Body of pancreas (tissue), 4 donors: ENCODE results near the gene CAPSL. TPM values are rescaled to one million over a fixed set of nuclear protein-coding genes. Genes with fewer than 3 reads are reported as not detected.
"Not testable (repeated sequence)": the region's sequence is repeated elsewhere in the genome, so short reads cannot be mapped to it uniquely, and the experiment has no call there.

ENCODE experiments used
- ATAC-seq: fragments of 150-250 bp; one replicate; pipeline ENCODE4 v1.9.1; 2016
- DNase-seq, 4 donors: peaks; one replicate each; pipeline ENCODE4 v3.0.0-alpha.2; 2019
- H3K27ac ChIP-seq, 4 donors: fragments of 200-600 bp; sonication (generic); 1 replicate in 3 of 4; 2 replicates in 1 of 4; pipeline versions ENCODE4 v1.5.1 to v1.6.1; 2016 to 2019; ENCODE audit warnings: mild to moderate bottlenecking in 1 of 4, mixed read lengths in 1 of 4, moderate library complexity in 1 of 4
- H3K27me3 ChIP-seq, 2 donors: fragments of 200-600 bp; sonication (generic); one replicate each; pipeline ENCODE4 v1.6.0; 2016; ENCODE audit warnings: mild to moderate bottlenecking in 1 of 2
- H3K36me3 ChIP-seq, 2 donors: fragments of 200-600 bp; sonication (generic); replicated peaks in 1 of 2; 2 replicates each; pipeline ENCODE4 v1.5.1; 2016; ENCODE audit warnings: low read depth in 2 of 2; ENCODE audit not compliant: insufficient read depth in 1 of 2
- H3K4me1 ChIP-seq: fragments of 200-600 bp; sonication (generic); one replicate; pipeline ENCODE4 v1.6.0; 2016
- H3K4me3 ChIP-seq, 2 donors: fragments of 200-600 bp; sonication (generic); 1 replicate in 1 of 2; 2 replicates in 1 of 2; pipeline ENCODE4 v1.5.1; 2016 to 2019
- H3K9me3 ChIP-seq, 3 donors: fragments of 200-600 bp; sonication (generic); 1 replicate in 2 of 3; 2 replicates in 1 of 3; pipeline ENCODE4 v1.5.1; 2016
- POLR2A ChIP-seq, 3 donors: fragments of 450-650 bp; IDR thresholded peaks; one replicate each; pipeline ENCODE4 v1.6.1; 2016; ENCODE audit warnings: antibody characterized with exemption in 3 of 3, mild to moderate bottlenecking in 2 of 3
- WGBS, 2 donors: methylation state at CpG; one replicate each; pipeline ENCODE4 v1.1.5; 2017; 5-methylcytosine and 5-hydroxymethylcytosine counted together
- intact Hi-C: fragments of 100-400 bp; cut with DNase I; formaldehyde crosslinking; loops from one replicate; pipeline ENCODE4 v1.15.1; 2023
- total RNA-seq, 2 donors: library from RNA; depleted of rRNA; stranded (reverse); fragments of >200 nt; gene quantifications; one replicate each; pipeline ENCODE4 v1.1.0, GENCODE V29; 2016
- TF ChIP-seq, protein P1 (sequence below), 7 experiments: fragments of 450-650 bp in 4 of 7; fragments of 200-600 bp in 3 of 7; sonication (generic) in 3 of 7; IDR thresholded peaks; one replicate each; pipeline ENCODE4 v1.5.1; 2016 to 2019; ENCODE audit warnings: antibody characterized with exemption in 7 of 7

The CAPSL gene
- total RNA-seq = not detected

GRCh38 chr5:35938568-35939227, at the start of gene CAPSL:
Gene CAPSL (minus strand): TSS chr5:35938622. CDS start chr5:35921120, 17,502 bp downstream.
- Histone ChIP-seq H3K27ac (no peak within 1 kb of the TSS), H3K9me3 (no peaks in the 10 kb centered on the region), H3K4me1 (no peaks in the 10 kb centered on the region), H3K36me3 (no peaks in the 10 kb centered on the region), H3K27me3 (no peaks in the 10 kb centered on the region), H3K4me3 (no peak within 1 kb of the TSS)
- WGBS, 2 donors = 8 to 9% methylated on average over 2 of the region's 2 CpGs
- intact Hi-C loops = no loop called here
- TF ChIP-seq, protein P1, sequence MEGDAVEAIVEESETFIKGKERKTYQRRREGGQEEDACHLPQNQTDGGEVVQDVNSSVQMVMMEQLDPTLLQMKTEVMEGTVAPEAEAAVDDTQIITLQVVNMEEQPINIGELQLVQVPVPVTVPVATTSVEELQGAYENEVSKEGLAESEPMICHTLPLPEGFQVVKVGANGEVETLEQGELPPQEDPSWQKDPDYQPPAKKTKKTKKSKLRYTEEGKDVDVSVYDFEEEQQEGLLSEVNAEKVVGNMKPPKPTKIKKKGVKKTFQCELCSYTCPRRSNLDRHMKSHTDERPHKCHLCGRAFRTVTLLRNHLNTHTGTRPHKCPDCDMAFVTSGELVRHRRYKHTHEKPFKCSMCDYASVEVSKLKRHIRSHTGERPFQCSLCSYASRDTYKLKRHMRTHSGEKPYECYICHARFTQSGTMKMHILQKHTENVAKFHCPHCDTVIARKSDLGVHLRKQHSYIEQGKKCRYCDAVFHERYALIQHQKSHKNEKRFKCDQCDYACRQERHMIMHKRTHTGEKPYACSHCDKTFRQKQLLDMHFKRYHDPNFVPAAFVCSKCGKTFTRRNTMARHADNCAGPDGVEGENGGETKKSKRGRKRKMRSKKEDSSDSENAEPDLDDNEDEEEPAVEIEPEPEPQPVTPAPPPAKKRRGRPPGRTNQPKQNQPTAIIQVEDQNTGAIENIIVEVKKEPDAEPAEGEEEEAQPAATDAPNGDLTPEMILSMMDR (IDR thresholded peaks at IDR 0.05) = no peak
- TF ChIP-seq POLR2A (IDR thresholded peaks at IDR 0.05) = no peak
- DNase-seq (peak; percentile 88 to 95 (median 88)), ATAC-seq (peak; percentile 100)

DNA sequence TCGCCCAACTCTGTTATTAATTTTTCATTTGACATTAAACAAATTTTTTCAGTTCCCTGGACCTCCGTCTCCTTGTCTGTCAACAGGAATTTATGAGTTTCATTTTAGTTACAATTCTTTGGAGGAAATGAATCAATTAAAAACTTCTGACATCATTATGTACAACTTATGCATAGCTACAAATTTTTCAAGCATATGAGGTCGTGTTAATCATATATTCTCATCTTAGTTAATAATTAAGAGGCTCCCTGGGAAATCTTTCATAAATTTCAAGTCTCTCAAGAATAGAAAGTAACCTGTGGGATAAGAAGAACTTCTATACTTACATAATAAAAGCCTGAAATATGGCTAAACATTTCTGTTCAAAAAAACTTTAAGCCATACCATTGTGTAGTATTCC, 49.4 kb upstream of the CAPSL start:
- ATAC-seq (no peak), DNase-seq (no peak)
- Histone ChIP-seq H3K36me3 (no peaks in the 10 kb centered on the region), H3K4me3 (no peak overlapping the region), H3K4me1 (no peaks in the 10 kb centered on the region), H3K27ac (no peak overlapping the region), H3K27me3 (no peaks in the 10 kb centered on the region), H3K9me3 (no peaks in the 10 kb centered on the region)
- WGBS, 2 donors = 31 to 36% methylated on average over 3 of the region's 3 CpGs
- no peak for TF ChIP-seq POLR2A (IDR thresholded peaks at IDR 0.05)
- TF ChIP-seq, protein P1 (IDR thresholded peaks at IDR 0.05) = no peak
- intact Hi-C loops = no loop called here

DNA sequence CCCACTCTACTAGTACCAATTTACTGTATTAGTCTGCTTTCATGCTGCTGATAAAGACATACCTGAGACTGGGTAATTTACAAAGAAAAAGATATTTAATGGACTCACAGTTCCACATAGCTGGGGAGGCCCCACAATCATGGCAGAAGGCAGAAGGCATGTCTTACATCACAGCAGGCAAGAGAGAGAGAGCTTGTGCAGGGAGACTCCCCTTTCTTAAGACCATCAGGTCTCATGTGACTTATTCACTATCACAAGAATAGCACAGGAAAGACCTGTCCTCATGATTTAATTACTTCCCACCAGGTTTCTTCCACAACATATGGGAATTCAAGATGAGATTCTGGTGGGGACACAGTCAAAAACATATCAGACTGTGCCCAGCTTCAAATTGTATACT, 41.3 kb upstream of the CAPSL start:
- no peak for DNase-seq
- TF ChIP-seq POLR2A (IDR thresholded peaks at IDR 0.05) = no peak
- TF ChIP-seq, protein P1 (IDR thresholded peaks at IDR 0.05) = no peak
- ATAC-seq = no peak
- Histone ChIP-seq H3K27ac (no peak overlapping the region), H3K4me1 (no peaks in the 10 kb centered on the region), H3K4me3 (no peak overlapping the region), H3K27me3 (no peaks in the 10 kb centered on the region), H3K36me3 (no peaks in the 10 kb centered on the region), H3K9me3 (no peaks in the 10 kb centered on the region)
- intact Hi-C loops = no loop called here

DNA sequence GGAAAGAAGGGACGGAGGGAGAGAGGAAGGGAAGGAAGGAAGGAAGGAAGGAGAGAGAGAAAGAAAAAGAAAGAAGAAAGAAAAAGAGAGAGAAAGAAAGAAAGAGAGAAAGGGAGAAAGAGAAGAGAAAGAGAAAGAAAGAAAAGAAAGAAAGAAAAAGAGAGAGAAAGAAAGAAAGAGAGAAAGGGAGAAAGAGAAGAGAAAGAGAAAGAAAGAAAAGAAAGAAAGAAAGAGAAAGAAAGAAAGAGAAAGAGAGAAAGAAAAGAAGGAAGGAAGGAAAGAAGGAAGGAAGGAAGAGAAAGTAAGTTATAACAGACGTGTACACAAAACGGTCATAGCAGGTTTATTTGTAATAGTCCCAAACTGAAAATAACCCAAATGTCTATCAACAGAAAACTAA, 38.4 kb upstream of the CAPSL start:
- 45 to 57% methylated on average over 3 of the region's 3 CpGs for WGBS, 2 donors

DNA sequence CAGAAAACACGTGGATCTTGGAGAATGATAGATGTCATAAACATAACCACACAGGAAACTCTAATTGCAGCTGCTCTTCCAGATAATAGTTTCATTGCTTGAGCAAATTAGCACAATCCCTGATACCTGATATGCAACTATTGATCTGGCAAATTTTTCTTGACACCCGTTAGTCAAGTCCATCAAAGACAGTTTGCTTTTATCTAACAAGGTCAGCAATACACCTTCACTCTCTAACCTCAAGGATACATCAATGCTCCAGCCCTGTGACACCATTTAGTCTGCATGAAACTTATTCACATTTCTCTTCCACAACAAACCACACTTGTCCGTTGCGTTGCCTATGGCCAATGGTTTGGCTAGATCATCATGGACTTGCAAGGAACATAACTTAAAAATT, 36.1 kb upstream of the CAPSL start:
- ATAC-seq = no peak
- H3K27me3 ChIP-seq = no peaks in the 10 kb centered on the region
- H3K9me3 ChIP-seq = no peaks in the 10 kb centered on the region
- intact Hi-C loops = no loop called here
- no peaks in the 10 kb centered on the region for H3K36me3 ChIP-seq
- 54 to 57% methylated on average over 4 of the region's 4 CpGs for WGBS, 2 donors
- no peak overlapping the region for H3K27ac ChIP-seq
- DNase-seq = no peak
- H3K4me1 ChIP-seq = no peaks in the 10 kb centered on the region
- no peak for TF ChIP-seq POLR2A (IDR thresholded peaks at IDR 0.05)
- TF ChIP-seq, protein P1 (IDR thresholded peaks at IDR 0.05) = no peak
- H3K4me3 ChIP-seq = no peak overlapping the region

More for the DNA sequence above, 38.4 kb upstream of the CAPSL start:
- H3K36me3 ChIP-seq, ATAC-seq, H3K9me3 ChIP-seq, intact Hi-C loops, DNase-seq, H3K4me1 ChIP-seq, H3K27me3 ChIP-seq, H3K27ac ChIP-seq, H3K4me3 ChIP-seq: not testable (repeated sequence)
